Transverse colon (tissue), 3 donors: ENCODE results near the gene DPP10.

Source experiments
- CTCF ChIP-seq, 5 experiments: fragments of 200-600 bp in 3 of 5; fragments of 450-650 bp in 2 of 5; sonication (generic) in 3 of 5; IDR thresholded peaks; 1 replicate in 2 of 5; 2 replicates in 3 of 5; pipeline ENCODE4 v1.5.1; 2016 to 2017; ENCODE audit warnings: antibody characterized with exemption in 5 of 5, inconsistent platforms in 3 of 5, mild to moderate bottlenecking in 2 of 5, moderate library complexity in 1 of 5
- EP300 ChIP-seq: sonication (generic); formaldehyde crosslinking; IDR thresholded peaks from one replicate; pipeline ENCODE4 v1.6.1; 2017; ENCODE audit warnings: antibody characterized with exemption, low read depth
- POLR2A ChIP-seq: fragments of 450-650 bp; IDR thresholded peaks from one replicate; pipeline ENCODE4 v1.6.1; 2016; ENCODE audit warnings: antibody characterized with exemption, mild to moderate bottlenecking, moderate library complexity

- no peak for TF ChIP-seq POLR2A
- no peak for TF ChIP-seq EP300
- no peak for TF ChIP-seq CTCF (IDR thresholded peaks at IDR 0.05)
Measured at GRCh38 chr2:114400890-114401289, 41.6 kb upstream of the DPP10 start.
